IMR-90 (cell line): Measurements from ENCODE around the gene NAT10. TPM values are rescaled to one million over a fixed set of nuclear protein-coding genes. Genes with fewer than 3 reads are reported as not detected.

Experiments used
- ATAC-seq: fragments of 200-7000 bp; cut with Tn5 transposase; 2 replicates; pipeline ENCODE4 v1.9.1; 2020; ENCODE audit warnings: low read depth, mild to moderate bottlenecking, moderate library complexity
- BruUV-seq: library from RNA; stranded (reverse); fragments of 400-500 nt; replicated peaks from 2 replicates; lab custom pipeline; 2021; lab: Mats Ljungman, UMichigan
- CTCF ChIA-PET: fragments of 300-600 bp; formaldehyde crosslinking; extraction: SDS; loops from one replicate; lab custom pipeline; 2021; ENCODE audit warnings: antibody characterized with exemption; lab: Yijun Ruan, JAX
- POLR2A ChIA-PET: fragments of 300-600 bp; sonication (Branson Sonifier 250); formaldehyde crosslinking; loops from one replicate; lab custom pipeline; 2022; ENCODE audit warnings: antibody characterized with exemption; ENCODE audit not compliant: unreplicated experiment; lab: Charles Lee
- DNase-seq: peaks from one replicate; pipeline ENCODE4 v3.0.0; 2013
- H2AFZ ChIP-seq: replicated peaks from 2 replicates; pipeline ENCODE3; 2013; ENCODE audit warnings: low read length, mild to moderate bottlenecking; ENCODE audit not compliant: poor library complexity
- H2AK5ac ChIP-seq: 2 replicates; pipeline ENCODE4 v1.6.1; 2013; ENCODE audit warnings: low read depth, low read length, inconsistent platforms
- H2AK9ac ChIP-seq: replicated peaks from 2 replicates; pipeline ENCODE3; 2013; ENCODE audit warnings: mild to moderate bottlenecking, low read depth, low read length, moderate library complexity; ENCODE audit not compliant: poor library complexity
- H2BK120ac ChIP-seq: 2 replicates; pipeline ENCODE4 v1.6.1; 2013; ENCODE audit warnings: low read depth, low read length, inconsistent platforms
- H2BK15ac ChIP-seq: 3 replicates; pipeline ENCODE4 v1.6.1; 2013; ENCODE audit warnings: low read depth, low read length, inconsistent platforms
- H2BK20ac ChIP-seq: 2 replicates; pipeline ENCODE4 v1.6.1; 2013; ENCODE audit warnings: low read depth, mild to moderate bottlenecking, inconsistent platforms, low read length, moderate library complexity
- H2BK5ac ChIP-seq: 2 replicates; pipeline ENCODE4 v1.6.1; 2013; ENCODE audit warnings: mild to moderate bottlenecking, low read depth, low read length, inconsistent platforms; ENCODE audit not compliant: poor library complexity, severe bottlenecking
- H3K14ac ChIP-seq: replicated peaks from 2 replicates; pipeline ENCODE4 v1.6.1; 2013; ENCODE audit warnings: low read depth, low read length, inconsistent platforms
- H3K18ac ChIP-seq: 2 replicates; pipeline ENCODE4 v1.6.1; 2013; ENCODE audit warnings: low read depth, low read length, control low read depth
- H3K23ac ChIP-seq: 2 replicates; pipeline ENCODE4 v1.6.1; 2013; ENCODE audit warnings: low read depth, low read length, inconsistent platforms
- H3K27ac ChIP-seq: 2 replicates; pipeline ENCODE4 v1.5.1; 2013; ENCODE audit warnings: mild to moderate bottlenecking, control low read depth, low read length; ENCODE audit not compliant: insufficient read depth
- H3K27me3 ChIP-seq: 2 replicates; pipeline ENCODE4 v1.6.1; 2013; ENCODE audit warnings: low read length; ENCODE audit not compliant: control insufficient read depth, insufficient read depth
- H3K36me3 ChIP-seq: 2 replicates; pipeline ENCODE4 v1.6.1; 2013; ENCODE audit warnings: low read length, mixed read lengths; ENCODE audit not compliant: control insufficient read depth, insufficient read depth
- H3K4ac ChIP-seq: 2 replicates; pipeline ENCODE4 v1.6.1; 2013; ENCODE audit warnings: low read depth, low read length, inconsistent platforms
- H3K4me1 ChIP-seq: 2 replicates; pipeline ENCODE4 v1.6.1; 2013; ENCODE audit warnings: low read length, mixed read lengths; ENCODE audit not compliant: control insufficient read depth, insufficient read depth
- H3K4me2 ChIP-seq: 2 replicates; pipeline ENCODE4 v1.6.1; 2013; ENCODE audit warnings: low read depth, mild to moderate bottlenecking, control low read depth, low read length, moderate library complexity
- H3K4me3 ChIP-seq: 2 replicates; pipeline ENCODE4 v1.5.1; 2013; ENCODE audit warnings: low read depth, mild to moderate bottlenecking, control low read depth, low read length, moderate library complexity; ENCODE audit not compliant: insufficient read depth
- H3K56ac ChIP-seq: 2 replicates; pipeline ENCODE4 v1.6.1; 2013; ENCODE audit warnings: low read length, inconsistent platforms; ENCODE audit not compliant: insufficient read depth; ENCODE audit errors: extremely low read depth
- H3K79me1 ChIP-seq, 2 experiments: 2 replicates each; pipeline ENCODE4 v1.6.1; 2013; ENCODE audit warnings: low read length in 2 of 2, inconsistent platforms in 1 of 2, low read depth in 1 of 2
- H3K9ac ChIP-seq: 2 replicates; pipeline ENCODE4 v1.6.1; 2013; ENCODE audit warnings: low read depth, low read length, control low read depth
- H3K9me1 ChIP-seq: 2 replicates; pipeline ENCODE4 v1.6.1; 2013; ENCODE audit warnings: low read length, inconsistent platforms; ENCODE audit not compliant: insufficient read depth
- H3K9me3 ChIP-seq: 2 replicates; pipeline ENCODE4 v1.6.1; 2013; ENCODE audit warnings: low read length; ENCODE audit not compliant: control insufficient read depth, insufficient read depth
- H4K20me1 ChIP-seq: 2 replicates; pipeline ENCODE4 v1.6.1; 2013; ENCODE audit warnings: low read length, inconsistent platforms; ENCODE audit not compliant: insufficient read depth
- H4K5ac ChIP-seq: 2 replicates; pipeline ENCODE4 v1.6.1; 2013; ENCODE audit warnings: mild to moderate bottlenecking, low read depth, low read length, control low read depth
- H4K8ac ChIP-seq, 2 experiments: 2 replicates each; pipeline ENCODE4 v1.6.1; 2013; ENCODE audit warnings: low read depth in 2 of 2, low read length in 2 of 2, control low read depth in 1 of 2, inconsistent platforms in 1 of 2
- H4K91ac ChIP-seq: 2 replicates; pipeline ENCODE4 v1.6.1; 2013; ENCODE audit warnings: low read depth, low read length, inconsistent platforms; ENCODE audit not compliant: insufficient read depth
- BHLHE40 ChIP-seq: fragments of 150-350 bp; IDR thresholded peaks from 2 replicates; pipeline ENCODE4 v1.6.1; 2016; ENCODE audit warnings: mild to moderate bottlenecking, low read depth, low read length
- CEBPB ChIP-seq: IDR thresholded peaks from 2 replicates; pipeline ENCODE4 v1.6.1; 2012; ENCODE audit warnings: low read depth, low read length, improper control_type of control experiment
- CHD1 ChIP-seq: IDR thresholded peaks from 2 replicates; pipeline ENCODE4 v1.6.1; 2012; ENCODE audit warnings: low read depth, low read length, improper control_type of control experiment
- FOS ChIP-seq: fragments of 150-350 bp; IDR thresholded peaks from 2 replicates; pipeline ENCODE4 v1.6.1; 2016; ENCODE audit warnings: low read depth, low read length
- MAFK ChIP-seq: IDR thresholded peaks from 2 replicates; pipeline ENCODE4 v1.6.1; 2012; ENCODE audit warnings: low read depth, low read length, improper control_type of control experiment
- MAZ ChIP-seq: IDR thresholded peaks from 2 replicates; pipeline ENCODE4 v1.6.1; 2012; ENCODE audit warnings: low read depth, mild to moderate bottlenecking, low read length, improper control_type of control experiment, moderate library complexity, borderline replicate concordance
- MXI1 ChIP-seq: IDR thresholded peaks from 2 replicates; pipeline ENCODE4 v1.6.1; 2012; ENCODE audit warnings: low read depth, mild to moderate bottlenecking, low read length, moderate library complexity, borderline replicate concordance
- NFE2L2 ChIP-seq: fragments of 150-350 bp; IDR thresholded peaks from 2 replicates; pipeline ENCODE4 v1.6.1; 2016; ENCODE audit warnings: low read depth, mild to moderate bottlenecking, low read length
- POLR2A ChIP-seq: IDR thresholded peaks from 2 replicates; pipeline ENCODE4 v1.6.1; 2012; ENCODE audit warnings: mild to moderate bottlenecking, low read depth, low read length
- RAD21 ChIP-seq: IDR thresholded peaks from 2 replicates; pipeline ENCODE4 v1.6.1; 2012; ENCODE audit warnings: low read length, improper control_type of control experiment
- RCOR1 ChIP-seq: IDR thresholded peaks from 2 replicates; pipeline ENCODE4 v1.6.1; 2012; ENCODE audit warnings: mild to moderate bottlenecking, low read length, improper control_type of control experiment; ENCODE audit not compliant: insufficient replicate concordance
- RFX5 ChIP-seq: IDR thresholded peaks from 2 replicates; pipeline ENCODE4 v1.8.0; 2012; ENCODE audit warnings: low read depth, mild to moderate bottlenecking, low read length, moderate library complexity
- SMC3 ChIP-seq: fragments of 150-350 bp; IDR thresholded peaks from 2 replicates; pipeline ENCODE4 v1.6.1; 2016; ENCODE audit warnings: low read depth, mild to moderate bottlenecking, antibody characterized with exemption, low read length, moderate library complexity
- WGBS, 2 experiments: methylation state at CpG; one replicate each; pipeline versions ENCODE4 v1.1.5 to v1.1.7; 2013; ENCODE audit warnings: missing lambda C conversion rate in 2 of 2; ENCODE audit not compliant: insufficient read length in 1 of 2; ENCODE audit errors: extremely low coverage in 2 of 2; 5-methylcytosine and 5-hydroxymethylcytosine counted together
- dilution Hi-C: fragments of 300-500 bp; cut with HindIII; formaldehyde crosslinking; loops from one replicate; pipeline ENCODE4 v1.14.3; 2018; ENCODE audit warnings: low sequenced_read_pairs; ENCODE audit not compliant: unreplicated experiment
- in situ Hi-C: fragments of 300-500 bp; cut with MboI; formaldehyde crosslinking; loops from 3 replicates; pipeline ENCODE4 v1.14.3; 2019; ENCODE audit warnings: low sequenced_read_pairs, inconsistent platforms, mixed read lengths
- intact Hi-C: fragments of 100-400 bp; cut with micrococcal nuclease; formaldehyde crosslinking; loops from 2 replicates; pipeline ENCODE4 v1.10.0; 2022
- polyA plus RNA-seq, 3 experiments: library from polyadenylated mRNA; depleted of rRNA; stranded (reverse); fragments of >200 nt; gene quantifications; 2 replicates each; pipeline ENCODE4 v1.2.3, GENCODE V29; 2012; ENCODE audit warnings: low replicate concordance in 1 of 3
- total RNA-seq: library from RNA; depleted of rRNA; stranded (reverse); fragments of >200 nt; gene quantifications from 2 replicates; pipeline ENCODE4 v1.2.3, GENCODE V29; 2012
- TF ChIP-seq, protein P1 (sequence below): fragments of 150-350 bp; IDR thresholded peaks from 2 replicates; pipeline ENCODE4 v1.6.1; 2017; ENCODE audit warnings: mild to moderate bottlenecking, antibody characterized with exemption, low read length, low read depth
- TF ChIP-seq, protein P2 (sequence below): fragments of 150-350 bp; IDR thresholded peaks from 2 replicates; pipeline ENCODE4 v1.6.1; 2016; ENCODE audit warnings: low read depth, mild to moderate bottlenecking, low read length, moderate library complexity, borderline replicate concordance
- TF ChIP-seq, protein P3 (sequence below): conservative IDR thresholded peaks from 2 replicates; pipeline ENCODE4 v1.5.1; 2012; ENCODE audit warnings: mild to moderate bottlenecking, low read depth, low read length, improper control_type of control experiment

Gene NAT10
- total and polyA plus RNA-seq, 2 of the 4 experiments (the other 2 are of a cell fraction): 28.1 to 34.8 TPM

DNA sequence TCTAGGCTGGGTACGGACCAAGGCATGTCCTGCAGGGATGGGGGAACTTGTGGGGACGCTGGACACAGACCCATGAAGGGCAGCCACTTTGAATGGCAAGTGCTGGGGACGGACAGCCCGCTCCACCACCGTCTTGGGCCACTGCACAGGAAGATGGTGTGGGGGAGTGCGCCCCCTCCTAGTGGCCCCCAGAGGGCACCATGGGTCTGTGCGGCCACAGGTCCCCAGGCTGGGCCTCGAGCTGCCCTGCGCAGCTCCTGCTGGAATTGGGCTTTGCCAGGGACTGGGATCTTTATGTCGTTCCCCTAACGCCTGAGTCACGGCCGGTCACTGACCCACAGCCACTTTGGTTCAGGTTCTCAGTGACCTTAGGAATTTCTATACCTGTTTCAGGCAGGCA lies 44.4 kb downstream of the NAT10 start:
- DNase-seq: no peak
- no peaks in the 10 kb centered on the region for H4K20me1 ChIP-seq
- no peak overlapping the region for H3K4ac ChIP-seq
- POLR2A ChIA-PET: no interaction called here
- H3K14ac ChIP-seq: no peak overlapping the region
- H3K4me3 ChIP-seq: no peak overlapping the region
- no peak overlapping the region for H2BK5ac ChIP-seq
- H3K9me3 ChIP-seq: no peaks in the 10 kb centered on the region
- TF ChIP-seq CHD1 (no peak), FOS (no peak), RCOR1 (no peak), CEBPB (no peak), RFX5 (no peak), MXI1 (no peak), SMC3 (peak; percentile 60), MAFK (no peak), NFE2L2 (no peak), POLR2A (no peak), BHLHE40 (no peak), MAZ (no peak), RAD21 (peak; percentile 63)
- TF ChIP-seq, protein P1, sequence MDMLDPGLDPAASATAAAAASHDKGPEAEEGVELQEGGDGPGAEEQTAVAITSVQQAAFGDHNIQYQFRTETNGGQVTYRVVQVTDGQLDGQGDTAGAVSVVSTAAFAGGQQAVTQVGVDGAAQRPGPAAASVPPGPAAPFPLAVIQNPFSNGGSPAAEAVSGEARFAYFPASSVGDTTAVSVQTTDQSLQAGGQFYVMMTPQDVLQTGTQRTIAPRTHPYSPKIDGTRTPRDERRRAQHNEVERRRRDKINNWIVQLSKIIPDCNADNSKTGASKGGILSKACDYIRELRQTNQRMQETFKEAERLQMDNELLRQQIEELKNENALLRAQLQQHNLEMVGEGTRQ: no peak
- TF ChIP-seq, protein P2, sequence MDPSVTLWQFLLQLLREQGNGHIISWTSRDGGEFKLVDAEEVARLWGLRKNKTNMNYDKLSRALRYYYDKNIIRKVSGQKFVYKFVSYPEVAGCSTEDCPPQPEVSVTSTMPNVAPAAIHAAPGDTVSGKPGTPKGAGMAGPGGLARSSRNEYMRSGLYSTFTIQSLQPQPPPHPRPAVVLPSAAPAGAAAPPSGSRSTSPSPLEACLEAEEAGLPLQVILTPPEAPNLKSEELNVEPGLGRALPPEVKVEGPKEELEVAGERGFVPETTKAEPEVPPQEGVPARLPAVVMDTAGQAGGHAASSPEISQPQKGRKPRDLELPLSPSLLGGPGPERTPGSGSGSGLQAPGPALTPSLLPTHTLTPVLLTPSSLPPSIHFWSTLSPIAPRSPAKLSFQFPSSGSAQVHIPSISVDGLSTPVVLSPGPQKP: no peak
- TF ChIP-seq, protein P3, sequence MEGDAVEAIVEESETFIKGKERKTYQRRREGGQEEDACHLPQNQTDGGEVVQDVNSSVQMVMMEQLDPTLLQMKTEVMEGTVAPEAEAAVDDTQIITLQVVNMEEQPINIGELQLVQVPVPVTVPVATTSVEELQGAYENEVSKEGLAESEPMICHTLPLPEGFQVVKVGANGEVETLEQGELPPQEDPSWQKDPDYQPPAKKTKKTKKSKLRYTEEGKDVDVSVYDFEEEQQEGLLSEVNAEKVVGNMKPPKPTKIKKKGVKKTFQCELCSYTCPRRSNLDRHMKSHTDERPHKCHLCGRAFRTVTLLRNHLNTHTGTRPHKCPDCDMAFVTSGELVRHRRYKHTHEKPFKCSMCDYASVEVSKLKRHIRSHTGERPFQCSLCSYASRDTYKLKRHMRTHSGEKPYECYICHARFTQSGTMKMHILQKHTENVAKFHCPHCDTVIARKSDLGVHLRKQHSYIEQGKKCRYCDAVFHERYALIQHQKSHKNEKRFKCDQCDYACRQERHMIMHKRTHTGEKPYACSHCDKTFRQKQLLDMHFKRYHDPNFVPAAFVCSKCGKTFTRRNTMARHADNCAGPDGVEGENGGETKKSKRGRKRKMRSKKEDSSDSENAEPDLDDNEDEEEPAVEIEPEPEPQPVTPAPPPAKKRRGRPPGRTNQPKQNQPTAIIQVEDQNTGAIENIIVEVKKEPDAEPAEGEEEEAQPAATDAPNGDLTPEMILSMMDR: peak; percentile 47
- H3K23ac ChIP-seq: no peak overlapping the region
- H3K36me3 ChIP-seq: peaks cover 44% of the 10 kb centered on the region
- no peak overlapping the region for H3K4me2 ChIP-seq
- no peak overlapping the region for H3K27ac ChIP-seq
- H3K56ac ChIP-seq: no peak overlapping the region
- H2BK120ac ChIP-seq: no peak overlapping the region
- intact Hi-C loops: loop anchor here (1.0 kb wide), 1 partner anchor 210 kb away; no protein-coding TSS in a partner anchor
- no peak overlapping the region for H4K8ac ChIP-seq
- BruUV-seq: no TSS peak
- H2BK20ac ChIP-seq: no peak overlapping the region
- no peak overlapping the region for H2AFZ ChIP-seq
- ATAC-seq: peak; percentile 76; the same call in 1 of the 2 replicates
- dilution Hi-C loops: no loop called here
- no peaks in the 10 kb centered on the region; the same call in 1 of the 2 replicates for H3K4me1 ChIP-seq
- no peak overlapping the region for H2BK15ac ChIP-seq
- CTCF ChIA-PET: interaction anchor here (0.6 to 1.5 kb wide), 2 partner anchors 15 to 21 kb away, joined by 3 to 4 read pairs; no protein-coding TSS in a partner anchor
- in situ Hi-C loops: no loop called here
- WGBS, 2 experiments: 72% methylated on average over 3 of the region's 13 CpGs; no CpG with 5 or more reads in 1 of the 2 experiments
- H3K9ac ChIP-seq: no peak overlapping the region
- no peak overlapping the region for H2AK9ac ChIP-seq
- no peaks in the 10 kb centered on the region for H3K27me3 ChIP-seq
- no peak overlapping the region for H4K5ac ChIP-seq
- no peak overlapping the region for H3K18ac ChIP-seq
- H3K79me1 ChIP-seq: no peaks in the 10 kb centered on the region; a peak in 1 of 4 replicates
- no peak overlapping the region; the same call in 1 of the 2 replicates for H2AK5ac ChIP-seq
- no peaks in the 10 kb centered on the region for H3K9me1 ChIP-seq
- H4K91ac ChIP-seq: no peak overlapping the region
